ENCODE results near the gene P3R3URF. TPM values are rescaled to one million over a fixed set of nuclear protein-coding genes. Genes with fewer than 3 reads are reported as not detected.

Gene P3R3URF
- polyA plus RNA-seq, 3 donors = not detected

- intact Hi-C loops (cut with micrococcal nuclease) = loop anchor here in 1 of 2 donors (5.0 kb wide), 1 partner anchor 239 kb away; no protein-coding TSS in a partner anchor
- no peaks in the 10 kb centered on the region for H3K79me2 ChIP-seq (ENCODE audit: insufficient read depth, low read length)
- no peak for DNase-seq
These were observed 43.1 kb downstream of the P3R3URF start for GRCh38 chr1:46133181-46133658.

More at GRCh38 chr1:46133181-46133658, 43.1 kb downstream of the P3R3URF start:
- H3K27ac ChIP-seq (ENCODE audit: low read depth in 1 of 2, low read length in 2 of 2) = peak overlapping the region in 1 of 2 donors; percentile 84
- no peak for TF ChIP-seq CTCF (IDR thresholded peaks at IDR 0.05)
- peaks cover 37 to 59% of the 10 kb centered on the region in 2 donors for H3K27me3 ChIP-seq (ENCODE audit: control insufficient read depth in 2 of 2, insufficient read depth in 2 of 2, low read length in 2 of 2)
- H3K36me3 ChIP-seq (replicated peaks in 1 of 2; ENCODE audit: control insufficient read depth in 1 of 2, insufficient read depth in 2 of 2, low read length in 2 of 2) = no peaks in the 10 kb centered on the region
- WGBS (ENCODE audit: insufficient coverage) = under 1% methylated on average over 20 of the region's 22 CpGs
- H3K9ac ChIP-seq (ENCODE audit: insufficient read depth, low read length, poor library complexity, severe bottlenecking) = peak overlapping the region; percentile 15
- H2AFZ ChIP-seq (ENCODE audit: insufficient read depth, low read depth, low read length, poor library complexity, severe bottlenecking) = peak overlapping the region; percentile 92
- Mint-ChIP-seq H3K4me1 (peaks cover 31% of the 10 kb centered on the region), H3K9me3 (peaks cover 0 to 18% (median 10%) of the 10 kb centered on the region in 7 donors), H3K27me3 (ENCODE audit: low read depth in 3 of 3) (peaks cover 40 to 59% (median 53%) of the 10 kb centered on the region in 3 donors), H3K36me3 (peaks cover 2 to 3% of the 10 kb centered on the region in 2 donors), H3K4me3 (peak overlapping the region; percentile 97 to 98), H3K27ac (peak overlapping the region; percentile 85 to 100 (median 98))
- H3K4me3 ChIP-seq (replicated peaks in 1 of 3; ENCODE audit: low read depth in 2 of 3, low read length in 3 of 3) = peak overlapping the region; percentile 44 to 83 (median 74)
- H4K20me1 ChIP-seq (ENCODE audit: insufficient read depth, low read length) = no peaks in the 10 kb centered on the region
- no peaks in the 10 kb centered on the region for H3K9me3 ChIP-seq (replicated peaks in 1 of 2; ENCODE audit: control insufficient read depth in 1 of 2, insufficient read depth in 1 of 2, low read length in 2 of 2)
- H3K4me1 ChIP-seq (ENCODE audit: control insufficient read depth in 1 of 2, insufficient read depth in 2 of 2, low read length in 2 of 2) = peaks cover 22 to 29% of the 10 kb centered on the region in 2 donors
- H3K4me2 ChIP-seq (replicated peaks; ENCODE audit: extremely low read depth, low read length, poor library complexity, severe bottlenecking) = peak overlapping the region; percentile 88
